HepG2 (cell line): ENCODE data around the gene CNEP1R1. TPM values are rescaled to one million over a fixed set of nuclear protein-coding genes. Genes with fewer than 3 reads are reported as not detected.

ENCODE experiments used
- ATAC-seq: fragments of 200-7000 bp; cut with Tn5 transposase; 3 replicates; pipeline ENCODE4 v1.9.1; 2020; ENCODE audit warnings: mild to moderate bottlenecking, moderate library complexity
- BruUV-seq: library from RNA; stranded (reverse); fragments of 400-500 nt; replicated peaks from 2 replicates; lab custom pipeline; 2021; lab: Mats Ljungman, UMichigan
- CTCF ChIA-PET: fragments of 300-600 bp; formaldehyde crosslinking; extraction: SDS; loops from one replicate; lab custom pipeline; 2021; ENCODE audit warnings: low total read pairs, inconsistent platforms, low intra/inter-chr PET ratio; lab: Yijun Ruan, JAX
- POLR2A ChIA-PET: fragments of 350-600 bp; sonication (Branson Sonifier 250); formaldehyde crosslinking; loops from one replicate; lab custom pipeline; 2020; ENCODE audit warnings: antibody characterized with exemption, inconsistent platforms; lab: Yijun Ruan, JAX
- DNase-seq: peaks from one replicate; pipeline ENCODE4 v3.0.0-alpha.2; 2015; ENCODE audit warnings: low spot score
- FAIRE-seq: peaks from 3 replicates; lab custom pipeline; 2011; peaks lifted over from hg19 to GRCh38; lab: Jason Lieb, UNC
- H2AFZ ChIP-seq: one replicate; pipeline ENCODE4 v1.6.1; 2011; ENCODE audit warnings: low read length, inconsistent platforms
- H3K27ac ChIP-seq: fragments of 300-600 bp; 3 replicates; pipeline ENCODE4 v1.8.0; 2011; ENCODE audit warnings: mixed run types, mild to moderate bottlenecking, mixed read lengths, low read length, inconsistent platforms; ENCODE audit not compliant: insufficient read depth; ENCODE audit errors: extremely low read length
- H3K27me3 ChIP-seq, 2 experiments: fragments of 200-600 bp in 1 of 2; 2 replicates in 1 of 2; 3 replicates in 1 of 2; pipeline versions ENCODE4 v1.6.0 to v1.8.0; 2011; ENCODE audit warnings: low read length in 2 of 2, mild to moderate bottlenecking in 2 of 2, moderate library complexity in 2 of 2, inconsistent platforms in 1 of 2; ENCODE audit not compliant: insufficient read depth in 2 of 2, control insufficient read depth in 1 of 2
- H3K36me3 ChIP-seq, 2 experiments: fragments of 200-600 bp in 1 of 2; replicated peaks in 1 of 2; 2 replicates in 1 of 2; 3 replicates in 1 of 2; pipeline versions ENCODE4 v1.5.1 to v1.8.0; 2011; ENCODE audit warnings: low read length in 2 of 2, inconsistent platforms in 1 of 2; ENCODE audit not compliant: insufficient read depth in 2 of 2, control insufficient read depth in 1 of 2
- H3K4me1 ChIP-seq: 2 replicates; pipeline ENCODE4 v1.5.1; 2012; ENCODE audit warnings: low read length, inconsistent platforms; ENCODE audit not compliant: insufficient read depth
- H3K4me2 ChIP-seq: 2 replicates; pipeline ENCODE4 v1.6.0; 2011; ENCODE audit warnings: low read depth, low read length, inconsistent platforms
- H3K4me3 ChIP-seq, 3 experiments: fragments of 200-600 bp in 1 of 3; sonication (generic), shearing (Covaris generic) in 1 of 3; replicated peaks in 1 of 3; 2 replicates each; pipeline ENCODE4 v1.5.1; 2011 to 2016; ENCODE audit warnings: low read length in 3 of 3, inconsistent platforms in 2 of 3, low read depth in 2 of 3, mild to moderate bottlenecking in 2 of 3, control low read depth in 1 of 3, mixed read lengths in 1 of 3; ENCODE audit not compliant: insufficient read depth in 1 of 3
- H3K79me2 ChIP-seq: one replicate; pipeline ENCODE4 v1.6.1; 2011; ENCODE audit warnings: low read length, inconsistent platforms; ENCODE audit not compliant: insufficient read depth
- H3K9ac ChIP-seq: 2 replicates; pipeline ENCODE4 v1.6.0; 2011; ENCODE audit warnings: mild to moderate bottlenecking, low read depth, low read length, inconsistent platforms; ENCODE audit not compliant: insufficient read depth
- H3K9me3 ChIP-seq: 2 replicates; pipeline ENCODE4 v1.5.1; 2012; ENCODE audit warnings: mild to moderate bottlenecking, low read length
- H4K20me1 ChIP-seq: 2 replicates; pipeline ENCODE4 v1.6.0; 2011; ENCODE audit warnings: inconsistent platforms, mild to moderate bottlenecking, low read length, moderate library complexity; ENCODE audit not compliant: insufficient read depth
- HNRNPUL1 ChIP-seq: fragments of 200-400 bp; formaldehyde crosslinking; IDR thresholded peaks from 2 replicates; pipeline ENCODE4 v1.6.1; 2017; ENCODE audit warnings: low read depth, mild to moderate bottlenecking, low read length, moderate library complexity
- NAIF1 ChIP-seq: sonication (generic); formaldehyde crosslinking; IDR thresholded peaks from 2 replicates; pipeline ENCODE4 v1.5.0; 2020; ENCODE audit warnings: mild to moderate bottlenecking, missing genetic modification reagents, borderline replicate concordance
- PLRG1 ChIP-seq: fragments of 450-650 bp; conservative IDR thresholded peaks from 2 replicates; pipeline ENCODE4 v1.6.1; 2016
- RBAK ChIP-seq: sonication (generic); formaldehyde crosslinking; IDR thresholded peaks from 2 replicates; pipeline ENCODE4 v1.5.1; 2020; ENCODE audit warnings: mild to moderate bottlenecking, missing genetic modification reagents
- REST ChIP-seq, 2 experiments: IDR thresholded peaks; 2 replicates each; pipeline ENCODE4 v1.6.1; 2011 to 2012; ENCODE audit warnings: low read length in 2 of 2, borderline replicate concordance in 1 of 2, low read depth in 1 of 2, mild to moderate bottlenecking in 1 of 2, moderate library complexity in 1 of 2
- ZBTB4 ChIP-seq: sonication (generic); formaldehyde crosslinking; IDR thresholded peaks from 2 replicates; pipeline ENCODE4 v1.4.0; 2020; ENCODE audit warnings: missing genetic modification reagents, mild to moderate bottlenecking, borderline replicate concordance
- ZFY ChIP-seq: sonication (generic); formaldehyde crosslinking; IDR thresholded peaks from 2 replicates; pipeline ENCODE4 v1.4.0; 2020; ENCODE audit warnings: missing genetic modification reagents
- ZNF224 ChIP-seq: sonication (generic); formaldehyde crosslinking; IDR thresholded peaks from 2 replicates; pipeline ENCODE4 v1.5.0; 2020; ENCODE audit warnings: mild to moderate bottlenecking, missing genetic modification reagents
- ZNF501 ChIP-seq: sonication (generic); formaldehyde crosslinking; IDR thresholded peaks from 2 replicates; pipeline ENCODE4 v1.5.1; 2020; ENCODE audit warnings: mild to moderate bottlenecking, moderate library complexity, missing genetic modification reagents
- ZNF576 ChIP-seq: sonication (generic); formaldehyde crosslinking; IDR thresholded peaks from 2 replicates; pipeline ENCODE4 v1.4.0; 2020; ENCODE audit warnings: mild to moderate bottlenecking, missing genetic modification reagents
- ZSCAN31 ChIP-seq: sonication (generic); formaldehyde crosslinking; IDR thresholded peaks from 2 replicates; pipeline ENCODE4 v1.5.0; 2020; ENCODE audit warnings: low read depth, mild to moderate bottlenecking, missing genetic modification reagents
- ZSCAN5A ChIP-seq: sonication (generic); formaldehyde crosslinking; IDR thresholded peaks from 2 replicates; pipeline ENCODE4 v1.8.0; 2022; ENCODE audit warnings: mild to moderate bottlenecking, missing genetic modification reagents, borderline replicate concordance
- WGBS: methylation state at CpG from one replicate; pipeline ENCODE4 v1.1.6; 2017; ENCODE audit warnings: low lambda C conversion rate; 5-methylcytosine and 5-hydroxymethylcytosine counted together
- in situ Hi-C: cut with HindIII; loops from 2 replicates; pipeline ENCODE4 v1.10.0; 2017; ENCODE audit warnings: low pct_unique_long_range_greater_than_20kb; ENCODE audit not compliant: extremely low pct_ligation_motif_present
- intact Hi-C: fragments of 100-400 bp; cut with micrococcal nuclease; formaldehyde crosslinking; loops from one replicate; pipeline ENCODE4 v1.10.0; 2022; ENCODE audit not compliant: unreplicated experiment
- polyA plus RNA-seq, 8 experiments: library from polyadenylated mRNA; depleted of rRNA in 3 of 8; stranded (reverse) in 7 of 8; unstranded in 1 of 8; fragments of >200 nt; fragmentation: Illumina TruSeq in 4 of 8; extraction: Trizol in 4 of 8; gene quantifications; 2 replicates each; pipeline versions ENCODE4 v1.2.1 to v1.2.3, GENCODE V29; 2011 to 2016; ENCODE audit warnings: low read depth in 4 of 8, missing spikeins in 1 of 8, mixed read lengths in 1 of 8; ENCODE audit not compliant: insufficient read depth in 1 of 8
- total RNA-seq, 5 experiments: library from RNA; depleted of rRNA; stranded (reverse); fragments of >200 nt; fragmentation: Illumina TruSeq; extraction: Trizol; gene quantifications; 2 replicates each; pipeline ENCODE4 v1.2.3, GENCODE V29; 2016; ENCODE audit warnings: low read depth in 1 of 5

CNEP1R1 gene
- total and polyA plus RNA-seq, 2 of the 13 experiments (the other 11 are each of a cell fraction or from before 2014, with no cell fraction given) = 23.6 to 26.8 TPM

GRCh38 chr16:50072730-50073129, 47.7 kb downstream of the CNEP1R1 start:
- CTCF ChIA-PET = no interaction called here
- FAIRE-seq = no peak

More at GRCh38 chr16:50072730-50073129, 47.7 kb downstream of the CNEP1R1 start:
- Histone ChIP-seq H3K9ac (no peak overlapping the region), H3K4me3 (no peak overlapping the region), H2AFZ (no peak overlapping the region), H3K27me3 (no peaks in the 10 kb centered on the region), H3K4me2 (no peak overlapping the region), H3K79me2 (peaks cover 8% of the 10 kb centered on the region), H3K27ac (no peak overlapping the region), H3K4me1 (peaks cover 10% of the 10 kb centered on the region), H3K9me3 (no peaks in the 10 kb centered on the region), H4K20me1 (no peaks in the 10 kb centered on the region; the same call in none of the 2 replicates), H3K36me3 (peaks cover 16 to 33% of the 10 kb centered on the region in 2 experiments)
- intact Hi-C loops (no loop called here), in situ Hi-C loops (no loop called here)
- BruUV-seq = no TSS peak
- DNase-seq (no peak), ATAC-seq (no peak)
- POLR2A ChIA-PET = no interaction called here
- 97% methylated on average over 5 of the region's 5 CpGs for WGBS
- TF ChIP-seq HNRNPUL1 (no peak), PLRG1 (no peak), NAIF1 (no peak), ZBTB4 (CRISPR knock-in tag) (no peak), REST (IDR thresholded peaks at IDR 0.05; ENCODE audit: borderline replicate concordance in 1 of 2, low read depth in 1 of 2, low read length in 2 of 2) (no peak), ZNF224 (CRISPR knock-in tag) (no peak), ZNF501 (no peak), ZSCAN31 (CRISPR knock-in tag) (no peak), RBAK (no peak), ZSCAN5A (no peak), ZFY (CRISPR knock-in tag) (no peak), ZNF576 (CRISPR knock-in tag) (no peak)
